BLaER1 (cell line): ENCODE results near the gene FN1.

Experiments used
- H3K27ac ChIP-seq: shearing (Covaris generic); formaldehyde crosslinking; 2 replicates; pipeline ENCODE4 v1.8.1; 2022
- H3K27me3 ChIP-seq: shearing (Covaris generic); formaldehyde crosslinking; 2 replicates; pipeline ENCODE4 v1.8.1; 2022
- H3K36me3 ChIP-seq: shearing (Covaris generic); formaldehyde crosslinking; 2 replicates; pipeline ENCODE4 v1.8.1; 2022
- H3K4me1 ChIP-seq: shearing (Covaris generic); formaldehyde crosslinking; 2 replicates; pipeline ENCODE4 v1.8.1; 2022
- H3K4me2 ChIP-seq: shearing (Covaris generic); formaldehyde crosslinking; 2 replicates; pipeline ENCODE4 v1.8.1; 2022
- H3K4me3 ChIP-seq: shearing (Covaris generic); formaldehyde crosslinking; 2 replicates; pipeline ENCODE4 v1.8.1; 2022
- H3K9ac ChIP-seq: shearing (Covaris generic); formaldehyde crosslinking; 2 replicates; pipeline ENCODE4 v1.8.1; 2022
- H3K9me3 ChIP-seq: shearing (Covaris generic); formaldehyde crosslinking; 2 replicates; pipeline ENCODE4 v1.8.1; 2022
- H4K20me1 ChIP-seq: shearing (Covaris generic); formaldehyde crosslinking; 2 replicates; pipeline ENCODE4 v1.8.1; 2022
- Cebpa-rat ChIP-seq: shearing (Covaris generic); IDR thresholded peaks from 2 replicates; pipeline ENCODE4 v1.8.1; 2022

The FN1 gene

DNA sequence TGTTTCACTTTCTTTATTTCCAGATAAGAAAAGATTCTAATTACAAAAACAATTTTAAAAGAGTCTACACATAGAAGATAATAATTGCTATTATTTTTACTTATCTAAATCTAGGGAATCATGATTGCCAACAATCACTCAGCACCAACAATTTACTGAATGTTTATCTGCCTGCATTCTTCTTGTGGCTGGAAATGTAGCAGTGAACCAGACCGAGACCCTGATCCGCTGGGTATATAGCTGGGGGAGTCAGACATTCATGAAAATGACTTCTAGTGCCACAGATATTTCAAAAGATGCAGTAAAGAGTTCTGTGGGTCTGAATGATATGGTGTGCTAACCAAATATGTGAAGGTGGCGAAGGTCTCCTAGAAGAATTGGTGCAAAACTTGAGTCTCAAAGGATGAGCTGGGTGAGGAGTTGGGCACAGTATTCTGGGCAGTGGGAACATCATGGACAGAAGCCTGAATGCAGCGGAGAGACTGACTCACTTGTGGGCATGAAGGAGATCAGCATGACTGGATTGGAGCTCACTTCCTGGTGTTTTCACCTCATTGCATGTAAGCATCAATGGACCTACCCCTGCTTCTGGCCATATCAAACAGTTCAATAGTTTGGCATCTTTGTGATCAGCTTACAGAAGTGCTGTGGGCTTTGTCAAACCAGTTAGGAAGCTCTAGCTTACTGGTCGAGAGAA lies 26.1 kb upstream of the FN1 start:
- no peak overlapping the region for H3K4me3 ChIP-seq
- no peak overlapping the region for H3K9ac ChIP-seq
- no peak overlapping the region for H3K4me2 ChIP-seq
- H4K20me1 ChIP-seq = no peaks in the 10 kb centered on the region
- H3K27ac ChIP-seq = no peak overlapping the region
- no peaks in the 10 kb centered on the region for H3K9me3 ChIP-seq
- no peaks in the 10 kb centered on the region for H3K4me1 ChIP-seq
- no peaks in the 10 kb centered on the region for H3K27me3 ChIP-seq
- H3K36me3 ChIP-seq = no peaks in the 10 kb centered on the region
- no peak for TF ChIP-seq Cebpa-rat

DNA sequence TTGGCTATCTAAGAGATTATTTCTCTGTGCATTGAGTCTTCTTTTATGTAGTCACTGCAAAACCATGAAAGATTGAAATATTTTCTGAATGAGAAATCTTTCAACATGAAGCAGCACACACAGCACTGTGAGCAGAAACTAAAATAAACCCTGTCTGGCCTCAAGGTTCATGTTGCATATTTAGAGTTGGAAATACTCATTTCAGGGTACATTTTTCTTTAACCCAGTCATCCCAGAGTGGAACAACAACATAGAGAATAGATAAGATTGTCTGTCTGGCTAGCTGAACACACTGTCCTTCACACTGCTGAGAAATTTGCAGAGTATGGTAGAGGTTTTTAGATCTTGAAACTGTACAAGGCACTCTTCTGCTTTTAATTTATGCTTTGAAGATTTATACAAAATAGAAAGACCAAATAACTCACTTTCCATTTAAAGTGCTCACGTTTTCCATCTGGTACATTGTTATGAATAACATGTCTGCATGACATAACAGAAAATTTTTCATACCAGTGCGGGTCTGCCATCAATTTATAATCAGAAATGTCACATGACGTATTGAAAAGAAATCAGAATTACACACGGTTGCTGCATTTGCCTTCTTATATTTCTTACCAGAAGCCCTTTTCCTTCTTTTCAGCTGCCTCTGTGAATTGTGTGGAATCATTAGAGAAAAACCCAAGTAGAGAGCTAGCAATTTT lies 25.0 kb upstream of the FN1 start:
- H3K36me3 ChIP-seq = no peaks in the 10 kb centered on the region
- no peak overlapping the region for H3K4me3 ChIP-seq
- no peak for TF ChIP-seq Cebpa-rat
- H3K9ac ChIP-seq = no peak overlapping the region
- H3K27me3 ChIP-seq = no peaks in the 10 kb centered on the region
- no peak overlapping the region for H3K4me2 ChIP-seq
- no peaks in the 10 kb centered on the region for H3K4me1 ChIP-seq
- H3K9me3 ChIP-seq = no peaks in the 10 kb centered on the region
- no peaks in the 10 kb centered on the region for H4K20me1 ChIP-seq
- H3K27ac ChIP-seq = no peak overlapping the region

DNA sequence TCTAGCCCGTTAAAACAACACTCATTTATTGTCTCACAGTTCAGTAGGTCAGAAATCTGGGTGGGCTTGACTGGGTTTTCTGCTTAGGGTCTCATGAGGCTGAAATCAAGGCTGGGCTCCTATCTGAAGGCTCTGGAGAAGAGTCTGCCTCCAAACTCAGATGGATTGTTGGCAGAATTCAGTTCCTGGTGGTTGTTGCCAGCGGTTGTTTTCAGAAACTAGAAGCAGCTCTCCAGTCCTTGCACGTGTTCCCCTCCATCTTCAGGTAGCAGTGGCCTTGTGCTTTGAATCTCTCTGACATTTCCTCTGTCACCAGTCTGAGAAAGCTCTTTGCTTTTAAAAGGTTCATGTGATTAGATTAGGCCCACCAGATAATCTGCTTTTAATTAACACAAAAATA lies 20.1 kb upstream of the FN1 start:
- no peak overlapping the region for H3K4me2 ChIP-seq
- H3K9ac ChIP-seq = no peak overlapping the region
- no peak for TF ChIP-seq Cebpa-rat
- no peaks in the 10 kb centered on the region for H3K27me3 ChIP-seq
- no peaks in the 10 kb centered on the region for H4K20me1 ChIP-seq
- no peak overlapping the region for H3K4me3 ChIP-seq
- no peaks in the 10 kb centered on the region for H3K36me3 ChIP-seq
- no peaks in the 10 kb centered on the region for H3K4me1 ChIP-seq
- H3K27ac ChIP-seq = no peak overlapping the region
- no peaks in the 10 kb centered on the region for H3K9me3 ChIP-seq

DNA sequence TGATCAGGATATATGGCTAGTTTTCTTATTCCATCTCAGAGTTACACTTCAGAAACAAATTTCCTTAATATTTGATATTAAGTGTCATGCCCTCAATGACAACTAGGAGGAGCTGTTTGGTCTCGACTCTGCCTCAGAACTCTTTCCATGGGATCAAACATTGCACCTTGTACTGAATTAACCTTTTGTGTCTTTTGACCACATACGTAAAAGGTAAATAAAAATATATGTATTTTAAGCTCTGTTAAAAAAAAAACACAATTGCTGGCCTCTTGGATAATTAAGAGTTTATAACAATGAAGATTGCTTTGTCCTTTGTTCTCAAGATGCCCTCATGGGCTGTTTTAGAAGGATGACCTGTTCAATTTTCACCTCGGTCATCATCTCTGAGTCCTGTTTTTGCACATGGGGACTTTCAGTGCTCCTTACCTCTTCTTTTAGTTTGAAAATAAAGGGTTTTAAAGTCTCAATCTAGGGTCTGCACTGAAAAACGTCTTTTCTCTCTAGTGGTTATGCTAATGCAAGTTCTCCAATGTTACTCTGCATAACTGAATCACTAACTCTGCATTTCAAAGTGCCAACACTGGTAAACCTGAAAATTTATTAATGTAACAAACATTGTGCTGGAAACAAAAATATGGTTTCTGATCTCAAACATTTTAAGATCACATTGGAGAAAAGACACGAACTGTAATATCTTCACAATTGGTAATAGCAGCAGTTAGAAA lies 18.8 kb upstream of the FN1 start:
- TF ChIP-seq Cebpa-rat = no peak
- Histone ChIP-seq H4K20me1 (no peaks in the 10 kb centered on the region), H3K36me3 (no peaks in the 10 kb centered on the region), H3K27me3 (no peaks in the 10 kb centered on the region), H3K27ac (no peak overlapping the region), H3K9me3 (no peaks in the 10 kb centered on the region), H3K4me2 (no peak overlapping the region), H3K4me3 (no peak overlapping the region), H3K9ac (no peak overlapping the region), H3K4me1 (no peaks in the 10 kb centered on the region)

DNA sequence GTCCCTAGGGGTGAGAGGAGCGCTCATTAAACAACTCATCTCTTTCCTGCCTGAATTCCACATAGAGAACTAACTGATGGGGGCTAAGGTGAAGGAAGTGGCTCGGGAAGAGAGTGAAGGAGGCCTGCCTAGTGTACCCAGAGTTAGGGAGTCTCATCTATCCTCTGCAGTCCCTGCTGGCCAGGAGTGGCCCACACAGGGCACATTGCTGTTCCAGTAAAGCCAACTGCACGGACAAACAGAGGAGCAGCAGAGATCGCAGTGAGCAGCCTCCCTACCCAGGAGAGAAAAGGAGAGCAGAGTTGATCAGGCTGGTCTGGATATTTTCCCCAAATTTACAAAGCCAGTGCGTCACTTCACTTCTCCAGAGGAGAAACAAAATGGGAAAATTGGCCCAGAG lies 16.9 kb upstream of the FN1 start:
- Histone ChIP-seq H3K9me3 (no peaks in the 10 kb centered on the region), H3K4me2 (no peak overlapping the region), H3K27ac (no peak overlapping the region), H3K27me3 (no peaks in the 10 kb centered on the region), H3K4me1 (no peaks in the 10 kb centered on the region), H3K36me3 (no peaks in the 10 kb centered on the region), H4K20me1 (no peaks in the 10 kb centered on the region), H3K9ac (no peak overlapping the region), H3K4me3 (no peak overlapping the region)
- TF ChIP-seq Cebpa-rat = no peak

DNA sequence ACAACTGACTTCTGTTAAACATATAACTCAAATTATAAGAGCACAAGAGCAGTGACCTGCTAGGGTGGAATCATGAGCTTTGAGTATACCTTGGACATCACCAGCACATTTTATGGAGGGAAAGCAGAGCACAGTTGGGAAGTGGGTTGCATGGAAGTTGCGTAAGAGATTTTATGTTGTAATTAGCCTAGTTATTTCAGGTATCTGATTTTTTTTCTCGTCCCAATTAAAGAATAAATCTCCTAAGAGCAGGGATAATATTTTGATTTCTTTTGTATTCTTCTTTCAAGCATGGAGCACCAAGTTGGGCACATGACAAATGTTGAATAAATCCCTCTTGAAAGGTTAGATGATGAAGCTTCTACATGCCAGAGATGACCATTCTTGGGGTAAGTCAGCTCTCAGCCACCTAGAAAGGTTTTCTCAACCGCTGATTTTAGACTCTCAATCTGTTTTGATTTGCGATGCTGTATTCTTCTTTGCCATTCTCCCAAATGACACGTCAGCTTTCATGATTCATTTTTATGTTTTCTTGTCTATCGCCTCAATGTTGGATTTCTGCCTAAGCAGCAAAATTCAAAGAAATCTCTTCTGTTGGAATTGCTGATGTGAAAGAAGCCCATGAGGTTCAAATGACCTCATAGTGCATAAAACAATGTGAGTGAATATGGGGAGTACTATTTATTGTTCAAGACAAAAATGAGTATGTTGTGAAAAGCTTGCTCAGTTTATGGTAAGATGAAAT lies 15.3 kb upstream of the FN1 start:
- no peak for TF ChIP-seq Cebpa-rat
- Histone ChIP-seq H3K4me2 (no peak overlapping the region), H4K20me1 (no peaks in the 10 kb centered on the region), H3K9me3 (no peaks in the 10 kb centered on the region), H3K4me1 (no peaks in the 10 kb centered on the region), H3K36me3 (no peaks in the 10 kb centered on the region), H3K9ac (no peak overlapping the region), H3K27me3 (no peaks in the 10 kb centered on the region), H3K27ac (no peak overlapping the region), H3K4me3 (no peak overlapping the region)

DNA sequence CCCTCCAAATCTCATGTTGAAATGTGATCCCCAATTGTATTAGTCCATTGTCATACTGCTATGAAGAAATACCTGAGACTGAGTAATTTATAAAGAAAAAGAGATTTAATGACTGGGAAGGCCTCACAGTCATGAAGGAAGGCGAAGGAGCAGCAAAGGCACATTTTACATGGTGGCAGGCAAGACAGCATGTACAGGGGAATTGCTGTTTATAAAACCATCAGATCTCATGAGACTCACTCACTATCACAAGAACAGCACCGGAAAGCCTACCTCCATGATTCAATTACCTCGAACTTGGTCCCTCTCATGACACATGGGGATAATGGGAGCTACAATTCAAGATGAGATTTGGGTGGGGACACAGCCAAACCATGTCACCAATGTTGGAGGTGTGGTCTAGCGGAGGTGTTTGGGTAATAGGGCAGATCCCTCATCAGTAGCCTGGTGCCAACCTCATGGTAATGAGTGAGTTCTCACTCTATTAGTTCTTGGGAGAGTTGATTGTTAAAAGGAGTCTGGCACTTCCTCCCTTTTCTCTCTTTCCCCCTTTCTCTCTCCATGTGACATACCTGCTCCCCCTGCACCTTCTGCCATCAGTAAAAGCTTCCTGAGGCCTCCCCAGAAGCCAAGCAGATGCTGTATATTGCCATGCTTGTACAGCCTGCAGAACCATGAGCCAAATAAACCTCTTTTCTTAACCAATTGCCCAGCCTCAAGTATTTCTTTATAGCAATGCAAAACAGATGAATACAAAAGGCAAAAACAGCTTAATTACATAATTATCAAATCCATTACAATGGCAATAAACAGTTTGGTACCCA lies 14.5 kb upstream of the FN1 start:
- Histone ChIP-seq H3K36me3 (no peaks in the 10 kb centered on the region), H3K4me1 (no peaks in the 10 kb centered on the region), H3K27me3 (no peaks in the 10 kb centered on the region), H3K4me2 (no peak overlapping the region), H3K4me3 (no peak overlapping the region), H4K20me1 (no peaks in the 10 kb centered on the region), H3K27ac (no peak overlapping the region), H3K9ac (no peak overlapping the region), H3K9me3 (no peaks in the 10 kb centered on the region)
- no peak for TF ChIP-seq Cebpa-rat

DNA sequence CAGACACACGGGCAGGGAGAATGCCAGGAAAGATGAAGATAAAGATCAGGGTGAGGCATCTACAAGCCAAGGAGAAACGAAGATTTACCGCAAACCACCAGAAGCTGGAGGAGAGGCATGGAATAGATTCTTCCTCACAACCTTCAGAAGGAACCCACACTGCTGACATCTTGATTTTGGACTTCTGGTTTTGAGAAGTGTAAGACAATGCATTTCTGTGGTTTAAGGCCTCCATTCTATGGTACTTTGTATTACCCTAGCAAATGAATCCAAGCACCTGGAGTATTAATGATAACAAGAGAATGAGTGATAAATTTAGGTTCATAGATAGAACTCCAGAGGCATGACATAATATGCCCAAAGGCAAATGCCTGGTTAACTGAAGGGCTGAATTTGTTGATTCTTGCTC lies 11.8 kb upstream of the FN1 start:
- no peaks in the 10 kb centered on the region for H3K36me3 ChIP-seq
- no peaks in the 10 kb centered on the region for H3K9me3 ChIP-seq
- H3K27ac ChIP-seq = no peak overlapping the region
- no peak overlapping the region for H3K4me3 ChIP-seq
- H3K4me2 ChIP-seq = no peak overlapping the region
- H3K27me3 ChIP-seq = no peaks in the 10 kb centered on the region
- H3K4me1 ChIP-seq = no peaks in the 10 kb centered on the region
- no peak for TF ChIP-seq Cebpa-rat
- no peak overlapping the region for H3K9ac ChIP-seq
- H4K20me1 ChIP-seq = no peaks in the 10 kb centered on the region

DNA sequence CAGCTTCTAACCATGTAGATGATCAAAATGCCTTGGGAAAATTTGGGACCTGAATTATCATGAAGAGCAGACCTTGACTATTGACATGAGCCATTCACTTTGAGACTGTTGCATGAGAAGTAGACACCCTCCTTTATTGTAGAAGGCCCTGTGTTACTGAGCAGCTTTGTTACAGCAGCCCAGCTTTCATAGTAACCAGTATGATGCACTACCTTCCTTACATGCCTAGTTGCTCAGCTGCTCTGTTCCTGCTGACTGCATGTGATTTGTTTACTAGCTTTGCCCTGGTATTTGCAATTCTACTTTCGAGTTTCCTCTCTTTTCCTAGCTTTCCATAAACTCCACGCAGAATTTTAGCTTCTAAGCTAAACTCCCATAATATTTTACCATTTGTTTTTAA lies 11.2 kb upstream of the FN1 start:
- TF ChIP-seq Cebpa-rat = no peak
- Histone ChIP-seq H3K4me3 (no peak overlapping the region), H3K36me3 (no peaks in the 10 kb centered on the region), H3K9ac (no peak overlapping the region), H3K4me2 (no peak overlapping the region), H4K20me1 (no peaks in the 10 kb centered on the region), H3K9me3 (no peaks in the 10 kb centered on the region), H3K27ac (no peak overlapping the region), H3K4me1 (no peaks in the 10 kb centered on the region), H3K27me3 (no peaks in the 10 kb centered on the region)
